Myocyte (in vitro differentiated cells): ENCODE measurements around the gene KCTD13. TPM values are rescaled to one million over a fixed set of nuclear protein-coding genes. Genes with fewer than 3 reads are reported as not detected.

ENCODE experiments used
- total RNA-seq: library from RNA; depleted of rRNA; stranded (reverse); fragments of >200 nt; gene quantifications from 2 replicates; pipeline ENCODE4 v1.2.3, GENCODE V29; 2014

KCTD13 gene
- total RNA-seq, 1 donor from 2014 or later: 6.8 TPM

Other genes starting within 250 kb of the KCTD13 start
- 20.7 and 31.0 TPM in 2 replicates for gene QPRT, start 247.0 kb downstream of the KCTD13 start, total RNA-seq
- not detected in 2 replicates for gene C16orf54, start 180.2 kb downstream of the KCTD13 start, total RNA-seq
- not detected in 2 replicates for gene ZG16, start 148.0 kb downstream of the KCTD13 start, total RNA-seq
- gene KIF22, start 135.5 kb downstream of the KCTD13 start, total RNA-seq: 10.2 and 10.9 TPM in 2 replicates
- gene MAZ, start 119.7 kb downstream of the KCTD13 start, total RNA-seq: 136 and 218 TPM in 2 replicates
- 0.83 and 3.1 TPM in 2 replicates for gene PRRT2, start 114.0 kb downstream of the KCTD13 start, total RNA-seq
- gene PAGR1, start 110.1 kb downstream of the KCTD13 start, total RNA-seq: 38.4 and 49.0 TPM in 2 replicates
- 361 and 417 TPM in 2 replicates for gene MVP, start 105.8 kb downstream of the KCTD13 start, total RNA-seq
- gene CDIPT, start 63.0 kb downstream of the KCTD13 start, total RNA-seq: 47.2 and 53.9 TPM in 2 replicates
- gene SEZ6L2, start 26.7 kb downstream of the KCTD13 start, total RNA-seq: 6.4 and 11.8 TPM in 2 replicates
- 3.9 and 4.0 TPM in 2 replicates for gene ASPHD1, start 25.7 kb downstream of the KCTD13 start, total RNA-seq
- 89.8 and 92.2 TPM in 2 replicates for gene TMEM219, start 35.9 kb upstream of the KCTD13 start, total RNA-seq
- gene TAOK2, start 47.6 kb upstream of the KCTD13 start, total RNA-seq: 49.9 and 75.7 TPM in 2 replicates
- gene HIRIP3, start 69.4 kb upstream of the KCTD13 start, total RNA-seq: 11.9 and 12.7 TPM in 2 replicates
- gene INO80E, start 70.0 kb upstream of the KCTD13 start, total RNA-seq: 43.8 and 97.6 TPM in 2 replicates
- not detected in 2 replicates for gene DOC2A, start 84.8 kb upstream of the KCTD13 start, total RNA-seq
- gene C16orf92, start 97.0 kb upstream of the KCTD13 start, total RNA-seq: not detected in 2 replicates
- 0.21 and 1.0 TPM in 2 replicates for gene TLCD3B, start 105.0 kb upstream of the KCTD13 start, total RNA-seq
- gene ALDOA, start 139.5 kb upstream of the KCTD13 start, total RNA-seq: 2,927 and 3,693 TPM in 2 replicates
- 79.8 and 80.3 TPM in 2 replicates for gene PPP4C, start 149.8 kb upstream of the KCTD13 start, total RNA-seq
- 0.45 and 1.4 TPM in 2 replicates for gene TBX6, start 165.7 kb upstream of the KCTD13 start, total RNA-seq
- 41.3 and 52.2 TPM in 2 replicates for gene YPEL3, start 170.0 kb upstream of the KCTD13 start, total RNA-seq
- 0.24 and 0.47 TPM in 2 replicates for gene GDPD3, start 187.3 kb upstream of the KCTD13 start, total RNA-seq
- 13.7 and 20.9 TPM in 2 replicates for gene MAPK3, start 197.0 kb upstream of the KCTD13 start, total RNA-seq